Measurements from ENCODE around the gene CHPF2. TPM values are rescaled to one million over a fixed set of nuclear protein-coding genes. Genes with fewer than 3 reads are reported as not detected.
A peak's percentile ranks its signal among the peaks of the same experiment; 100 is the strongest.

Gene CHPF2
- total RNA-seq, 4 donors from 2014 or later: 18.5 to 32.6 (median 31.2) TPM

- no peaks in the 10 kb centered on the region for H3K9me3 ChIP-seq
- intact Hi-C loops (cut with DNase I; ENCODE audit: low total_unique reads): loop anchor here (10.0 kb wide), 1 partner anchor 49 kb away; no protein-coding TSS in a partner anchor
- no peak overlapping the region for H3K4me3 ChIP-seq
Observed at GRCh38 chr7:151194188-151194587, 38.1 kb upstream of the CHPF2 start.

GRCh38 chr7:151195616-151196450 lies 36.5 kb upstream of the CHPF2 start:
- Histone ChIP-seq H3K4me3 (no peak overlapping the region), H3K27ac (no peak overlapping the region), H3K36me3 (no peaks in the 10 kb centered on the region), H3K4me1 (peaks cover 0 to 7% of the 10 kb centered on the region in 2 donors), H3K27me3 (no peaks in the 10 kb centered on the region), H3K9me3 (no peaks in the 10 kb centered on the region)
- intact Hi-C loops (cut with DNase I; ENCODE audit: low total_unique reads): loop anchor here (10.0 kb wide), 1 partner anchor 51 kb away; no protein-coding TSS in a partner anchor
- no peak for DNase-seq
- no peak for TF ChIP-seq POLR2A (IDR thresholded peaks at IDR 0.05)
- TF ChIP-seq CTCF (IDR thresholded peaks at IDR 0.05): no peak

More at GRCh38 chr7:151194188-151194587, 38.1 kb upstream of the CHPF2 start:
- Histone ChIP-seq H3K36me3 (no peaks in the 10 kb centered on the region), H3K27me3 (no peaks in the 10 kb centered on the region), H3K4me1 (no peaks in the 10 kb centered on the region), H3K27ac (no peak overlapping the region)
- TF ChIP-seq CTCF (IDR thresholded peaks at IDR 0.05) (no peak), POLR2A (IDR thresholded peaks at IDR 0.05) (no peak)
- no peak for DNase-seq

- Histone ChIP-seq H3K4me3 (no peak overlapping the region), H3K9me3 (no peaks in the 10 kb centered on the region), H3K4me1 (peaks cover 0 to 7% of the 10 kb centered on the region in 2 donors), H3K36me3 (no peaks in the 10 kb centered on the region), H3K27ac (no peak overlapping the region), H3K27me3 (no peaks in the 10 kb centered on the region)
- intact Hi-C loops (cut with DNase I; ENCODE audit: low total_unique reads): loop anchor here (10.0 kb wide), 1 partner anchor 53 kb away; no protein-coding TSS in a partner anchor
- no peak for TF ChIP-seq CTCF (IDR thresholded peaks at IDR 0.05)
- TF ChIP-seq POLR2A (IDR thresholded peaks at IDR 0.05): no peak
- DNase-seq: no peak
Observed at GRCh38 chr7:151197932-151198331, 34.4 kb upstream of the CHPF2 start.

- TF ChIP-seq CTCF (IDR thresholded peaks at IDR 0.05): no peak
- TF ChIP-seq POLR2A (IDR thresholded peaks at IDR 0.05): no peak
- no peak overlapping the region for H3K4me3 ChIP-seq
- H3K4me1 ChIP-seq: peaks cover 0 to 7% of the 10 kb centered on the region in 2 donors
- no peak overlapping the region for H3K27ac ChIP-seq
- intact Hi-C loops (cut with DNase I; ENCODE audit: low total_unique reads): loop anchor here (10.0 kb wide), 1 partner anchor 54 kb away; no protein-coding TSS in a partner anchor
- peak in 1 of 2 donors; percentile 48 for DNase-seq
- H3K27me3 ChIP-seq: no peaks in the 10 kb centered on the region
- H3K9me3 ChIP-seq: no peaks in the 10 kb centered on the region
- no peaks in the 10 kb centered on the region for H3K36me3 ChIP-seq
Observed at GRCh38 chr7:151198945-151199848, 33.1 kb upstream of the CHPF2 start.

Measured in uterus (tissue), 4 donors.